Fibroblast of lung (primary cell): ENCODE data around the gene HOXC9. TPM values are rescaled to one million over a fixed set of nuclear protein-coding genes. Genes with fewer than 3 reads are reported as not detected.

Source experiments
- DNase-seq, 2 donors: peaks; one replicate each; pipeline versions ENCODE4 v3.0.0 to v3.0.0-alpha.2; 2010; ENCODE audit warnings: low read depth in 2 of 2
- H2AFZ ChIP-seq: 2 replicates; pipeline ENCODE4 v1.5.1; 2012; ENCODE audit warnings: low read length, control low read depth, inconsistent platforms
- H3K27ac ChIP-seq: 2 replicates; pipeline ENCODE4 v1.5.1; 2011; ENCODE audit warnings: low read length, control low read depth; ENCODE audit not compliant: insufficient read depth
- H3K27me3 ChIP-seq: 2 replicates; pipeline ENCODE4 v1.5.1; 2011; ENCODE audit warnings: mild to moderate bottlenecking, low read length; ENCODE audit not compliant: control insufficient read depth, insufficient read depth
- H3K36me3 ChIP-seq: 2 replicates; pipeline ENCODE4 v1.5.1; 2011; ENCODE audit warnings: low read length; ENCODE audit not compliant: control insufficient read depth, insufficient read depth
- H3K4me1 ChIP-seq: 2 replicates; pipeline ENCODE4 v1.5.1; 2011; ENCODE audit warnings: low read length; ENCODE audit not compliant: control insufficient read depth, insufficient read depth; ENCODE audit errors: extremely low read depth
- H3K4me2 ChIP-seq: 2 replicates; pipeline ENCODE4 v1.5.1; 2011; ENCODE audit warnings: low read length, control low read depth; ENCODE audit not compliant: insufficient read depth; ENCODE audit errors: extremely low read depth
- H3K4me3 ChIP-seq, 4 experiments: fragments of 200-600 bp in 1 of 4; sonication (generic) in 1 of 4; replicated peaks in 1 of 4; 2 replicates each; pipeline ENCODE4 v1.5.1; 2011 to 2016; ENCODE audit warnings: low read length in 4 of 4, low read depth in 3 of 4, mild to moderate bottlenecking in 3 of 4, control low read depth in 2 of 4, inconsistent platforms in 1 of 4, mixed read lengths in 1 of 4; ENCODE audit not compliant: insufficient read depth in 1 of 4; ENCODE audit errors: control extremely low read depth in 1 of 4
- H3K79me2 ChIP-seq: 2 replicates; pipeline ENCODE4 v1.5.1; 2012; ENCODE audit warnings: mild to moderate bottlenecking, low read length, inconsistent platforms; ENCODE audit not compliant: control insufficient read depth, insufficient read depth
- H3K9ac ChIP-seq: 2 replicates; pipeline ENCODE4 v1.5.1; 2011; ENCODE audit warnings: mild to moderate bottlenecking, low read length, control low read depth; ENCODE audit not compliant: insufficient read depth
- H3K9me3 ChIP-seq: 2 replicates; pipeline ENCODE4 v1.5.1; 2012; ENCODE audit warnings: low read depth, low read length; ENCODE audit not compliant: control insufficient read depth, insufficient read depth
- H4K20me1 ChIP-seq: 2 replicates; pipeline ENCODE4 v1.5.1; 2011; ENCODE audit warnings: low read length; ENCODE audit not compliant: control insufficient read depth, insufficient read depth; ENCODE audit errors: extremely low read depth
- EZH2 ChIP-seq: IDR thresholded peaks from 2 replicates; pipeline ENCODE4 v1.5.1; 2012; ENCODE audit warnings: low read length, control low read depth, mild to moderate bottlenecking; ENCODE audit errors: missing control alignments
- polyA plus RNA-seq, 2 donors: library from polyadenylated mRNA; depleted of rRNA in 1 of 2; stranded (reverse) in 1 of 2; unstranded in 1 of 2; fragments of >200 nt; gene quantifications; 2 replicates each; pipeline ENCODE4 v1.2.1, GENCODE V29; 2011 to 2012; ENCODE audit warnings: missing spikeins in 1 of 2
- total RNA-seq: library from RNA; depleted of rRNA; stranded (reverse); fragments of >200 nt; gene quantifications from 2 replicates; pipeline ENCODE4 v1.2.1, GENCODE V29; 2014
- TF ChIP-seq, protein P1 (sequence below), 2 donors: IDR thresholded peaks in 1 of 2; conservative IDR thresholded peaks in 1 of 2; 1 replicate in 1 of 2; 2 replicates in 1 of 2; pipeline ENCODE4 v1.5.1; 2011 to 2012; ENCODE audit warnings: low read length in 2 of 2, control low read depth in 1 of 2, inconsistent platforms in 1 of 2, low read depth in 1 of 2, mild to moderate bottlenecking in 1 of 2

The HOXC9 gene
- total and polyA plus RNA-seq, 2 donors (not counting 1 experiment from before 2014, with no cell fraction given): 0.24 TPM; not detected in 1

DNA sequence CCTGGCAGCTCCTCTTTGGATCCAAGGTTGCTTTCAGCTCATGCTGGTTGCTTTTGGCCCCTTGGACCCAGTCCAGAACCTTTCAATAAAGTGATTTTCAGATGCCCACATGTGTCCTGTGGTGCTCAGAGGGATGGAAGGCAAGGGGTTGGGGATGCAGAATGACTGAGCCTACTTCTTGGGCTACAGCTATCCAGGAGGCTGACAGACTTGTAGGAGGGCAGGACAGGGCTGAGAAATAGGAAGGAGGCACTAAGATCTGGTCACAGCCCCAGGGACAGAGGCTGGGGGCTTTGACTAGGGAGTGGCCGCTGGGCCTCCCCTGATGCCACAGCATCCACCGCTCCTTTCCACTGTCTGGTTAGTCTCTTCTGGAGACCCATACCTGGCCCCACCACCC lies 28.3 kb upstream of the HOXC9 start:
- Histone ChIP-seq H3K4me3 (no peak overlapping the region), H3K36me3 (no peaks in the 10 kb centered on the region), H3K79me2 (no peaks in the 10 kb centered on the region), H3K9me3 (no peaks in the 10 kb centered on the region), H3K9ac (no peak overlapping the region), H3K27me3 (peaks cover 90% of the 10 kb centered on the region), H4K20me1 (no peaks in the 10 kb centered on the region), H3K4me1 (no peaks in the 10 kb centered on the region), H3K4me2 (no peak overlapping the region), H3K27ac (no peak overlapping the region), H2AFZ (no peak overlapping the region)
- DNase-seq: no peak
- TF ChIP-seq, protein P1, sequence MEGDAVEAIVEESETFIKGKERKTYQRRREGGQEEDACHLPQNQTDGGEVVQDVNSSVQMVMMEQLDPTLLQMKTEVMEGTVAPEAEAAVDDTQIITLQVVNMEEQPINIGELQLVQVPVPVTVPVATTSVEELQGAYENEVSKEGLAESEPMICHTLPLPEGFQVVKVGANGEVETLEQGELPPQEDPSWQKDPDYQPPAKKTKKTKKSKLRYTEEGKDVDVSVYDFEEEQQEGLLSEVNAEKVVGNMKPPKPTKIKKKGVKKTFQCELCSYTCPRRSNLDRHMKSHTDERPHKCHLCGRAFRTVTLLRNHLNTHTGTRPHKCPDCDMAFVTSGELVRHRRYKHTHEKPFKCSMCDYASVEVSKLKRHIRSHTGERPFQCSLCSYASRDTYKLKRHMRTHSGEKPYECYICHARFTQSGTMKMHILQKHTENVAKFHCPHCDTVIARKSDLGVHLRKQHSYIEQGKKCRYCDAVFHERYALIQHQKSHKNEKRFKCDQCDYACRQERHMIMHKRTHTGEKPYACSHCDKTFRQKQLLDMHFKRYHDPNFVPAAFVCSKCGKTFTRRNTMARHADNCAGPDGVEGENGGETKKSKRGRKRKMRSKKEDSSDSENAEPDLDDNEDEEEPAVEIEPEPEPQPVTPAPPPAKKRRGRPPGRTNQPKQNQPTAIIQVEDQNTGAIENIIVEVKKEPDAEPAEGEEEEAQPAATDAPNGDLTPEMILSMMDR (conservative IDR thresholded peaks at IDR 0.05 in 1 of 2, IDR thresholded peaks at IDR 0.05 in 1 of 2; ENCODE audit: low read depth in 1 of 2, low read length in 2 of 2): no peak
- TF ChIP-seq EZH2: no peak

DNA sequence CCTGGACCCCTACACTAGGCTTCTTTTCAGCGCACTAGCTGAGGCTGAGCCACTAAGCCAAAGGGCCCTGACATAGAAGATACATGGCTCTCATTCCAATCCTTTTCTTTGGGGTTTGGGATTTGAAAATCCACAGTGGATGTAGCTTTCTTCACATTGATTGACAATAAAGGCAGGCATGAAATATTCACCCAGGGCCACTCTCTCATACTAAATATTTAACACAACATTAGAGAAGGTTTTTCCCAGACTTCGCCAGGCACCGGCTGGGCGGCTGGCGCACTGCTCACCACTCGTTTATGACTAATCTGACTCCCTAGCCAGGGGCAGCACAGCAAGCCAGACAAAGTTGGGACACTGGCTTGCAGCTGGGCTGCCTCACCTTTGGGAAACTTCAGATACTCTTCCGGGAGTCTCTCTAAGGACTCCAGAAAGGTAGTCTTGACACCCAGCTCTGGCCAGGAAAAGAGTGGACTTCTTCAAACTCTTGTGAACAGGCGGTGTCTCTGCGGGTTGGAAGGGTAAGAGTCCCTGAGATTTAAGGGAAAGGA lies 27.7 kb upstream of the HOXC9 start:
- Histone ChIP-seq H3K27me3 (peaks cover 89% of the 10 kb centered on the region), H3K27ac (no peak overlapping the region), H2AFZ (no peak overlapping the region), H3K9me3 (no peaks in the 10 kb centered on the region), H3K4me1 (no peaks in the 10 kb centered on the region), H4K20me1 (no peaks in the 10 kb centered on the region), H3K4me2 (no peak overlapping the region), H3K36me3 (no peaks in the 10 kb centered on the region), H3K9ac (no peak overlapping the region), H3K79me2 (no peaks in the 10 kb centered on the region), H3K4me3 (no peak overlapping the region)
- DNase-seq: no peak
- TF ChIP-seq, protein P1 (conservative IDR thresholded peaks at IDR 0.05 in 1 of 2, IDR thresholded peaks at IDR 0.05 in 1 of 2; ENCODE audit: low read depth in 1 of 2, low read length in 2 of 2): no peak
- TF ChIP-seq EZH2: no peak

DNA sequence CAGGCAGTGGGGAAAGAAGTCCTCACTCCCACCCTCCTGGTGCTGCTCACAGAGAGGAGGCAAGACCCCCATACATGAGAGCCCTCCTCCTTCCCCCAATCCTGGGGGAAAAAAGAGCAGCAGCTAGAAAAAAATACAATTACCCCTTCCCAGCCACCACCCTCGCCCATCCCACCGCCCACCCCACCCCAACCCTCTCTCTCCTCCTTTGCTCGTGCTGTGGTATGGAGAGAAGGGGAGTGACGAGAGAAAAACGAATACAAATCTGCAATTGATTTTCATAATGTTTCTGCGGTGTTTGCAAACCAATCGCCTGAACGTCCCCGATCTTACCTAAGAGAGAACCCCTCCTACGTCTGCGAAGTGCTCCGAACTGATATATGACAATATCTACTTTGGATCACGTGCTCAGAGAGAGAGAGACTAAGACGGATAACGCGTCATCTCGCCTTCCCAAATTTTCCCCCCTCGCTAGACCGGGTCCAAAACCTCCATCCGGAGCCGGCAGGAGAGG lies 27.2 kb upstream of the HOXC9 start, which contains the start of gene HOXC11:
Gene HOXC11 (plus strand): TSS at position 405 of the 514 bp plus-strand sequence. CDS start 116 bp downstream, outside the sequence.
- DNase-seq: no peak
- Histone ChIP-seq H3K27ac (no peak within 1 kb of the TSS), H3K79me2 (no peaks in the 10 kb centered on the region), H3K9me3 (no peaks in the 10 kb centered on the region), H3K4me1 (no peaks in the 10 kb centered on the region), H3K9ac (no peak within 1 kb of the TSS), H3K27me3 (peaks cover 89% of the 10 kb centered on the region), H3K4me2 (no peak within 1 kb of the TSS), H4K20me1 (no peaks in the 10 kb centered on the region), H3K4me3 (no peak within 1 kb of the TSS), H3K36me3 (no peaks in the 10 kb centered on the region), H2AFZ (no peak within 1 kb of the TSS)
- TF ChIP-seq, protein P1 (conservative IDR thresholded peaks at IDR 0.05 in 1 of 2, IDR thresholded peaks at IDR 0.05 in 1 of 2; ENCODE audit: low read depth in 1 of 2, low read length in 2 of 2): no peak
- no peak for TF ChIP-seq EZH2
